Natural killer cell (primary cell): Measurements from ENCODE around the gene TBX3. TPM values are rescaled to one million over a fixed set of nuclear protein-coding genes. Genes with fewer than 3 reads are reported as not detected.
"Not testable (repeated sequence)": the region's sequence is repeated elsewhere in the genome, so short reads cannot be mapped to it uniquely, and the experiment has no call there.

Source experiments
- ATAC-seq, 3 donors: fragments of 150-1000 bp in 2 of 3; fragments of 200-7000 bp in 1 of 3; cut with Tn5 transposase; 1 replicate in 1 of 3; 2 replicates in 2 of 3; pipeline ENCODE4 v1.10.0; 2021; ENCODE audit warnings: mild to moderate bottlenecking in 2 of 3, moderate library complexity in 2 of 3
- DNase-seq, 2 donors: peaks; one replicate each; pipeline versions ENCODE4 v3.0.0 to v3.0.0-alpha.2; 2013 to 2021; ENCODE audit warnings: mixed read lengths in 1 of 2
- H3K27ac ChIP-seq: one replicate; pipeline ENCODE4 v1.5.1; 2013; ENCODE audit warnings: mild to moderate bottlenecking, low read length
- H3K27me3 ChIP-seq: one replicate; pipeline ENCODE4 v1.6.1; 2013; ENCODE audit warnings: low read length; ENCODE audit not compliant: control insufficient read depth, insufficient read depth
- H3K36me3 ChIP-seq: one replicate; pipeline ENCODE4 v1.6.1; 2013; ENCODE audit warnings: low read length; ENCODE audit not compliant: control insufficient read depth, insufficient read depth
- H3K4me1 ChIP-seq: one replicate; pipeline ENCODE4 v1.6.1; 2013; ENCODE audit warnings: low read length; ENCODE audit not compliant: control insufficient read depth, insufficient read depth
- H3K4me3 ChIP-seq: one replicate; pipeline ENCODE4 v1.5.1; 2013; ENCODE audit warnings: low read length
- H3K9me3 ChIP-seq: one replicate; pipeline ENCODE4 v1.6.1; 2013; ENCODE audit warnings: low read length; ENCODE audit not compliant: control insufficient read depth, insufficient read depth
- H3K27ac Mint-ChIP-seq, 2 donors: one replicate each; pipeline ENCODE4 v1.8.0; 2022; ENCODE audit warnings: mild to moderate bottlenecking in 2 of 2, mixed read lengths in 2 of 2, moderate library complexity in 1 of 2
- H3K27me3 Mint-ChIP-seq, 2 donors: one replicate each; pipeline ENCODE4 v1.8.0; 2022; ENCODE audit warnings: low read depth in 2 of 2, mixed read lengths in 2 of 2
- H3K36me3 Mint-ChIP-seq: one replicate; pipeline ENCODE4 v1.8.0; 2022; ENCODE audit warnings: mixed read lengths
- H3K4me1 Mint-ChIP-seq, 2 donors: one replicate each; pipeline ENCODE4 v1.8.0; 2022; ENCODE audit warnings: mixed read lengths in 2 of 2
- H3K4me3 Mint-ChIP-seq: one replicate; pipeline ENCODE4 v1.8.0; 2022; ENCODE audit warnings: mild to moderate bottlenecking, moderate library complexity, mixed read lengths
- H3K9me3 Mint-ChIP-seq, 2 donors: one replicate each; pipeline ENCODE4 v1.8.0; 2022; ENCODE audit warnings: mixed read lengths in 2 of 2
- WGBS: methylation state at CpG from one replicate; pipeline ENCODE4 v1.1.7; 2013; ENCODE audit warnings: missing lambda C conversion rate; ENCODE audit not compliant: insufficient coverage; 5-methylcytosine and 5-hydroxymethylcytosine counted together
- intact Hi-C: fragments of 100-400 bp; cut with micrococcal nuclease; formaldehyde crosslinking; loops from one replicate; pipeline ENCODE4 v1.14.2; 2022
- total RNA-seq, 4 donors: library from RNA; stranded (reverse); fragments of 120-200 nt in 1 of 4; gene quantifications; one replicate each; pipeline versions ENCODE4 v1.2.3 to v1.2.4, GENCODE V29; 2013 to 2022
- TF ChIP-seq, protein P1 (sequence below): fragments of 200-600 bp; IDR thresholded peaks from one replicate; pipeline ENCODE4 v1.8.0; 2022; ENCODE audit warnings: antibody characterized with exemption

The TBX3 gene
- total RNA-seq, 3 donors from 2014 or later (not counting 1 experiment from before 2014, with no cell fraction given) = 0.05 TPM; not detected in 2

DNA sequence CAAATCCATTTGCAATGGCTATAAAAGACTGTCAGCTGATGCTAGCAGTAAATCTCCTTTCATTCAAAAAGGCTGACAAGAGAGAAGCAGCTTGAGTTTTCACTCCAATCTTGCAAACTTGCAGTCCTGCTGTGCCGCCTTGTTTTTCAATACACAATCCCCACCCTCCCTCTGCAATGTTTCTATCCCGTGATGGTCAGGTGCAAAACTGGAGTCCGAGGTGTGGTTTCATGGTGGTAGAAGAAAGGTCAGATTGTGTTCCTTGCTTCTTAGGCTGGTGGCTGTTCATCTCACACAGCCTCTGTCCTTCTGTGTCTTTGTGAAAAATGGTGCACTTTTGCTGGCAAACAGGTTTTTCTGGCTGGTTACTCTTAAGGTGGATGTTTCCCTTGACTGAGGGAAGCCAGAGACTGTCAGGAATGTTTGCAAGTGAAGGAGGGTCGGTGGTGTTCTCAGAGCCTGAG, 27.7 kb upstream of the TBX3 start:
- H3K36me3 ChIP-seq = no peaks in the 10 kb centered on the region
- DNase-seq (no peak), ATAC-seq (no peak)
- Mint-ChIP-seq H3K36me3 (no peaks in the 10 kb centered on the region), H3K9me3 (peaks cover 0 to 2% of the 10 kb centered on the region in 2 donors), H3K27me3 (peaks cover 3 to 15% of the 10 kb centered on the region in 2 donors), H3K4me1 (no peaks in the 10 kb centered on the region), H3K27ac (no peak overlapping the region), H3K4me3 (no peak overlapping the region)
- no peak overlapping the region for H3K4me3 ChIP-seq
- no peaks in the 10 kb centered on the region for H3K27me3 ChIP-seq
- no peak overlapping the region for H3K27ac ChIP-seq
- H3K4me1 ChIP-seq = no peaks in the 10 kb centered on the region
- no peaks in the 10 kb centered on the region for H3K9me3 ChIP-seq
- TF ChIP-seq, protein P1, sequence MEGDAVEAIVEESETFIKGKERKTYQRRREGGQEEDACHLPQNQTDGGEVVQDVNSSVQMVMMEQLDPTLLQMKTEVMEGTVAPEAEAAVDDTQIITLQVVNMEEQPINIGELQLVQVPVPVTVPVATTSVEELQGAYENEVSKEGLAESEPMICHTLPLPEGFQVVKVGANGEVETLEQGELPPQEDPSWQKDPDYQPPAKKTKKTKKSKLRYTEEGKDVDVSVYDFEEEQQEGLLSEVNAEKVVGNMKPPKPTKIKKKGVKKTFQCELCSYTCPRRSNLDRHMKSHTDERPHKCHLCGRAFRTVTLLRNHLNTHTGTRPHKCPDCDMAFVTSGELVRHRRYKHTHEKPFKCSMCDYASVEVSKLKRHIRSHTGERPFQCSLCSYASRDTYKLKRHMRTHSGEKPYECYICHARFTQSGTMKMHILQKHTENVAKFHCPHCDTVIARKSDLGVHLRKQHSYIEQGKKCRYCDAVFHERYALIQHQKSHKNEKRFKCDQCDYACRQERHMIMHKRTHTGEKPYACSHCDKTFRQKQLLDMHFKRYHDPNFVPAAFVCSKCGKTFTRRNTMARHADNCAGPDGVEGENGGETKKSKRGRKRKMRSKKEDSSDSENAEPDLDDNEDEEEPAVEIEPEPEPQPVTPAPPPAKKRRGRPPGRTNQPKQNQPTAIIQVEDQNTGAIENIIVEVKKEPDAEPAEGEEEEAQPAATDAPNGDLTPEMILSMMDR = no peak
- intact Hi-C loops = no loop called here
- WGBS = 14% methylated on average over 4 of the region's 4 CpGs

- TF ChIP-seq, protein P1 = no peak
- 12% methylated on average over 3 of the region's 7 CpGs for WGBS
- intact Hi-C loops = no loop called here
- Mint-ChIP-seq H3K27ac (no peak overlapping the region), H3K36me3 (no peaks in the 10 kb centered on the region), H3K27me3 (peaks cover 3 to 15% of the 10 kb centered on the region in 2 donors), H3K4me3 (no peak overlapping the region), H3K9me3 (peaks cover 0 to 2% of the 10 kb centered on the region in 2 donors), H3K4me1 (no peaks in the 10 kb centered on the region)
- DNase-seq (no peak), ATAC-seq (no peak)
- no peak overlapping the region for H3K27ac ChIP-seq
- H3K36me3 ChIP-seq = no peaks in the 10 kb centered on the region
- no peaks in the 10 kb centered on the region for H3K4me1 ChIP-seq
- no peaks in the 10 kb centered on the region for H3K9me3 ChIP-seq
- H3K4me3 ChIP-seq = no peak overlapping the region
- no peaks in the 10 kb centered on the region for H3K27me3 ChIP-seq
Observed at GRCh38 chr12:114710151-114710550, 26.2 kb upstream of the TBX3 start.

DNA sequence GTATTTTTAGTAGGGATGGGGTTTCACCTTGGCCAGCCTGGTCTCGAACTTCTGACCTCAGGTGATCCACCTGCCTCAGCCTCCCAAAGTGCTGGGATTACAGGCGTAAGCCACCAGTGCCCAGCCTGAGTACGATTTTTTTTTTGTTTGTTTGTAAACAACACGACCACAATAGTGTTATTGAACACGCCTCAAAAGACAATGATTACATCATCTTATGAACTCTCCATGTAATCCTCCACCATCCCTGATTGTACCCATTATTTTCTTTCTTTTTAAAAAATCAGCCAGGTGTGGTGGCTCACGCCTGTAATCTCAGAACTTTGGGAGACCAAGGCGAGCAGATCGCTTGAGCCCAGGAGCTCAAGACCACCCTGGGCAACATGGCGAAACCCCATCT, 25.1 kb upstream of the TBX3 start:
- no peak overlapping the region for H3K27ac ChIP-seq
- Mint-ChIP-seq H3K4me3 (no peak overlapping the region), H3K36me3 (no peaks in the 10 kb centered on the region), H3K4me1 (no peaks in the 10 kb centered on the region), H3K27me3 (peaks cover 4 to 15% of the 10 kb centered on the region in 2 donors), H3K9me3 (no peaks in the 10 kb centered on the region), H3K27ac (no peak overlapping the region)
- ATAC-seq = no peak
- TF ChIP-seq, protein P1 = no peak
- H3K4me3 ChIP-seq = no peak overlapping the region
- no peak for DNase-seq
- WGBS = 91% methylated on average over 9 of the region's 9 CpGs
- H3K9me3 ChIP-seq = no peaks in the 10 kb centered on the region
- no peaks in the 10 kb centered on the region for H3K27me3 ChIP-seq
- H3K4me1 ChIP-seq = no peaks in the 10 kb centered on the region
- intact Hi-C loops = no loop called here
- no peaks in the 10 kb centered on the region for H3K36me3 ChIP-seq

DNA sequence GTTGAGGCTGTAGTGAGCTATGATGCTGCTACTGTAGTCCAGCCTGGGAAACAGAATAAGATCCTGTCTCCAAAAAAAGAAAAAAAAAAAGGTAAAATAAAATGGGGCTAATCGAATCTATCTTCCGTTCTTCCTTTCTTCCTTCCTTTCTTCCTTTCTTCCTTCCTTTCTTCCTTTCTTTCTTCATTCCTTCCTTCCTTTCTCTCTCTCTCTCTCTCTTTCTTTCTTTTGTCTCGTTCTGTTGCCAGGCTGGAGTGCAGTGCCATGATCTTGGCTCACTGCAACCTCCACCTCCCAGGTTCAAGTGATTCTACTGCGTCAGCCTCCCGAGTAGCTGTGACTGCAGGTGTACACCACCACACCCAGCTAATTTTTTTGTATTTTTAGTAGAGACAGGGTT, 24.6 kb upstream of the TBX3 start:
- H3K36me3 ChIP-seq, H3K4me3 ChIP-seq, ATAC-seq, H3K27me3 ChIP-seq, H3K4me1 ChIP-seq, intact Hi-C loops, H3K4me1 Mint-ChIP-seq, DNase-seq, H3K4me3 Mint-ChIP-seq, H3K9me3 Mint-ChIP-seq, H3K36me3 Mint-ChIP-seq, H3K9me3 ChIP-seq, H3K27ac ChIP-seq, H3K27ac Mint-ChIP-seq: not testable (repeated sequence)
- WGBS = 84% methylated on average over 5 of the region's 5 CpGs
- peaks cover 8 to 15% of the 10 kb centered on the region in 2 donors for H3K27me3 Mint-ChIP-seq
